ENCODE data around the gene SUSD2. TPM values are rescaled to one million over a fixed set of nuclear protein-coding genes. Genes with fewer than 3 reads are reported as not detected.

Gene SUSD2
- total RNA-seq, 1 experiment from 2014 or later, result 1.1 TPM

DNA sequence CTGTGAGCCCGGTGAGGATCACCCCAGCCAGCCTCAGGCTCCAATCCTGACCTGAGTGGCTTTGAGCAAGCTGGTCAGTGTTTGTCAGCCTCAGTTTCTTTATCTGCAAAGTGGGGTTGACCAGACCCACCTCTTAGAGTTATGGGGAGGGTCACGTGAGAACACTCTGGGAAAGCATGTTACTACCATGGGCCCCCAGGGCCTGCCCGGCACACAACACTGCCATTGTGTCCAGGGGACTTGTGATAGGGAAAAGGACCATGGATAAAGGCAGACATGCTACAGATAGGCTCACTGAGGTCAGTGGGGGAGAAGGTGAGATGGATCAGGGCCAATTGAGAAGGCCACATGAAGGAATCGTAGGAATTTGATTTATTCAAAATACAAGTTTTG, 32.1 kb upstream of the SUSD2 start:
- no peak overlapping the region for H3K4me3 Mint-ChIP-seq
- ChIA-PET CTCF (interaction anchor here (0.9 to 5.5 kb wide), 3 partner anchors 7 to 219 kb away, joined by 3 to 99 read pairs (median 3); no protein-coding TSS in a partner anchor), POLR2A (no interaction called here)
- TF ChIP-seq TCF7 (CRISPR knock-in tag; IDR thresholded peaks at IDR 0.05; ENCODE audit: low read depth), result no peak
- TF ChIP-seq, protein P1, sequence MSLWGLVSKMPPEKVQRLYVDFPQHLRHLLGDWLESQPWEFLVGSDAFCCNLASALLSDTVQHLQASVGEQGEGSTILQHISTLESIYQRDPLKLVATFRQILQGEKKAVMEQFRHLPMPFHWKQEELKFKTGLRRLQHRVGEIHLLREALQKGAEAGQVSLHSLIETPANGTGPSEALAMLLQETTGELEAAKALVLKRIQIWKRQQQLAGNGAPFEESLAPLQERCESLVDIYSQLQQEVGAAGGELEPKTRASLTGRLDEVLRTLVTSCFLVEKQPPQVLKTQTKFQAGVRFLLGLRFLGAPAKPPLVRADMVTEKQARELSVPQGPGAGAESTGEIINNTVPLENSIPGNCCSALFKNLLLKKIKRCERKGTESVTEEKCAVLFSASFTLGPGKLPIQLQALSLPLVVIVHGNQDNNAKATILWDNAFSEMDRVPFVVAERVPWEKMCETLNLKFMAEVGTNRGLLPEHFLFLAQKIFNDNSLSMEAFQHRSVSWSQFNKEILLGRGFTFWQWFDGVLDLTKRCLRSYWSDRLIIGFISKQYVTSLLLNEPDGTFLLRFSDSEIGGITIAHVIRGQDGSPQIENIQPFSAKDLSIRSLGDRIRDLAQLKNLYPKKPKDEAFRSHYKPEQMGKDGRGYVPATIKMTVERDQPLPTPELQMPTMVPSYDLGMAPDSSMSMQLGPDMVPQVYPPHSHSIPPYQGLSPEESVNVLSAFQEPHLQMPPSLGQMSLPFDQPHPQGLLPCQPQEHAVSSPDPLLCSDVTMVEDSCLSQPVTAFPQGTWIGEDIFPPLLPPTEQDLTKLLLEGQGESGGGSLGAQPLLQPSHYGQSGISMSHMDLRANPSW (CRISPR knock-in tag; conservative IDR thresholded peaks at IDR 0.05; ENCODE audit: low read depth), result no peak
- no peak for TF ChIP-seq GABPB1 (CRISPR knock-in tag; IDR thresholded peaks at IDR 0.05)
- no peak for TF ChIP-seq JUN (CRISPR knock-in tag; IDR thresholded peaks at IDR 0.05)
- TF ChIP-seq, protein P2, sequence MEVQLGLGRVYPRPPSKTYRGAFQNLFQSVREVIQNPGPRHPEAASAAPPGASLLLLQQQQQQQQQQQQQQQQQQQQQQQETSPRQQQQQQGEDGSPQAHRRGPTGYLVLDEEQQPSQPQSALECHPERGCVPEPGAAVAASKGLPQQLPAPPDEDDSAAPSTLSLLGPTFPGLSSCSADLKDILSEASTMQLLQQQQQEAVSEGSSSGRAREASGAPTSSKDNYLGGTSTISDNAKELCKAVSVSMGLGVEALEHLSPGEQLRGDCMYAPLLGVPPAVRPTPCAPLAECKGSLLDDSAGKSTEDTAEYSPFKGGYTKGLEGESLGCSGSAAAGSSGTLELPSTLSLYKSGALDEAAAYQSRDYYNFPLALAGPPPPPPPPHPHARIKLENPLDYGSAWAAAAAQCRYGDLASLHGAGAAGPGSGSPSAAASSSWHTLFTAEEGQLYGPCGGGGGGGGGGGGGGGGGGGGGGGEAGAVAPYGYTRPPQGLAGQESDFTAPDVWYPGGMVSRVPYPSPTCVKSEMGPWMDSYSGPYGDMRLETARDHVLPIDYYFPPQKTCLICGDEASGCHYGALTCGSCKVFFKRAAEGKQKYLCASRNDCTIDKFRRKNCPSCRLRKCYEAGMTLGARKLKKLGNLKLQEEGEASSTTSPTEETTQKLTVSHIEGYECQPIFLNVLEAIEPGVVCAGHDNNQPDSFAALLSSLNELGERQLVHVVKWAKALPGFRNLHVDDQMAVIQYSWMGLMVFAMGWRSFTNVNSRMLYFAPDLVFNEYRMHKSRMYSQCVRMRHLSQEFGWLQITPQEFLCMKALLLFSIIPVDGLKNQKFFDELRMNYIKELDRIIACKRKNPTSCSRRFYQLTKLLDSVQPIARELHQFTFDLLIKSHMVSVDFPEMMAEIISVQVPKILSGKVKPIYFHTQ (CRISPR knock-in tag; IDR thresholded peaks at IDR 0.05), result no peak
- TF ChIP-seq, protein P3, sequence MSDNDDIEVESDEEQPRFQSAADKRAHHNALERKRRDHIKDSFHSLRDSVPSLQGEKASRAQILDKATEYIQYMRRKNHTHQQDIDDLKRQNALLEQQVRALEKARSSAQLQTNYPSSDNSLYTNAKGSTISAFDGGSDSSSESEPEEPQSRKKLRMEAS (CRISPR knock-in tag; IDR thresholded peaks at IDR 0.05), result no peak
- no peak for TF ChIP-seq HMGA2 (CRISPR knock-in tag; IDR thresholded peaks at IDR 0.05)
- TF ChIP-seq, protein P4, sequence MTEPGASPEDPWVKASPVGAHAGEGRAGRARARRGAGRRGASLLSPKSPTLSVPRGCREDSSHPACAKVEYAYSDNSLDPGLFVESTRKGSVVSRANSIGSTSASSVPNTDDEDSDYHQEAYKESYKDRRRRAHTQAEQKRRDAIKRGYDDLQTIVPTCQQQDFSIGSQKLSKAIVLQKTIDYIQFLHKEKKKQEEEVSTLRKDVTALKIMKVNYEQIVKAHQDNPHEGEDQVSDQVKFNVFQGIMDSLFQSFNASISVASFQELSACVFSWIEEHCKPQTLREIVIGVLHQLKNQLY (CRISPR knock-in tag; IDR thresholded peaks at IDR 0.05), result no peak
- no peak for TF ChIP-seq RORB (CRISPR knock-in tag; IDR thresholded peaks at IDR 0.05)
- no peak for TF ChIP-seq ZNF532 (CRISPR knock-in tag; IDR thresholded peaks at IDR 0.05; ENCODE audit: borderline replicate concordance)
- TF ChIP-seq SMAD4 (CRISPR knock-in tag; IDR thresholded peaks at IDR 0.05), result no peak
- TF ChIP-seq, protein P5, sequence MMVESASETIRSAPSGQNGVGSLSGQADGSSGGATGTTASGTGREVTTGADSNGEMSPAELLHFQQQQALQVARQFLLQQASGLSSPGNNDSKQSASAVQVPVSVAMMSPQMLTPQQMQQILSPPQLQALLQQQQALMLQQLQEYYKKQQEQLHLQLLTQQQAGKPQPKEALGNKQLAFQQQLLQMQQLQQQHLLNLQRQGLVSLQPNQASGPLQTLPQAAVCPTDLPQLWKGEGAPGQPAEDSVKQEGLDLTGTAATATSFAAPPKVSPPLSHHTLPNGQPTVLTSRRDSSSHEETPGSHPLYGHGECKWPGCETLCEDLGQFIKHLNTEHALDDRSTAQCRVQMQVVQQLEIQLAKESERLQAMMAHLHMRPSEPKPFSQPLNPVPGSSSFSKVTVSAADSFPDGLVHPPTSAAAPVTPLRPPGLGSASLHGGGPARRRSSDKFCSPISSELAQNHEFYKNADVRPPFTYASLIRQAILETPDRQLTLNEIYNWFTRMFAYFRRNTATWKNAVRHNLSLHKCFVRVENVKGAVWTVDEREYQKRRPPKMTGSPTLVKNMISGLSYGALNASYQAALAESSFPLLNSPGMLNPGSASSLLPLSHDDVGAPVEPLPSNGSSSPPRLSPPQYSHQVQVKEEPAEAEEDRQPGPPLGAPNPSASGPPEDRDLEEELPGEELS (CRISPR knock-in tag; IDR thresholded peaks at IDR 0.05), result no peak
- TF ChIP-seq, protein P6, sequence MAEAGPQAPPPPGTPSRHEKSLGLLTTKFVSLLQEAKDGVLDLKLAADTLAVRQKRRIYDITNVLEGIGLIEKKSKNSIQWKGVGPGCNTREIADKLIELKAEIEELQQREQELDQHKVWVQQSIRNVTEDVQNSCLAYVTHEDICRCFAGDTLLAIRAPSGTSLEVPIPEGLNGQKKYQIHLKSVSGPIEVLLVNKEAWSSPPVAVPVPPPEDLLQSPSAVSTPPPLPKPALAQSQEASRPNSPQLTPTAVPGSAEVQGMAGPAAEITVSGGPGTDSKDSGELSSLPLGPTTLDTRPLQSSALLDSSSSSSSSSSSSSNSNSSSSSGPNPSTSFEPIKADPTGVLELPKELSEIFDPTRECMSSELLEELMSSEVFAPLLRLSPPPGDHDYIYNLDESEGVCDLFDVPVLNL (CRISPR knock-in tag; IDR thresholded peaks at IDR 0.05; ENCODE audit: borderline replicate concordance, low read depth), result no peak
- TF ChIP-seq, protein P7, sequence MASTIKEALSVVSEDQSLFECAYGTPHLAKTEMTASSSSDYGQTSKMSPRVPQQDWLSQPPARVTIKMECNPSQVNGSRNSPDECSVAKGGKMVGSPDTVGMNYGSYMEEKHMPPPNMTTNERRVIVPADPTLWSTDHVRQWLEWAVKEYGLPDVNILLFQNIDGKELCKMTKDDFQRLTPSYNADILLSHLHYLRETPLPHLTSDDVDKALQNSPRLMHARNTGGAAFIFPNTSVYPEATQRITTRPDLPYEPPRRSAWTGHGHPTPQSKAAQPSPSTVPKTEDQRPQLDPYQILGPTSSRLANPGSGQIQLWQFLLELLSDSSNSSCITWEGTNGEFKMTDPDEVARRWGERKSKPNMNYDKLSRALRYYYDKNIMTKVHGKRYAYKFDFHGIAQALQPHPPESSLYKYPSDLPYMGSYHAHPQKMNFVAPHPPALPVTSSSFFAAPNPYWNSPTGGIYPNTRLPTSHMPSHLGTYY (CRISPR knock-in tag; IDR thresholded peaks at IDR 0.05), result no peak
- TF ChIP-seq, protein P8, sequence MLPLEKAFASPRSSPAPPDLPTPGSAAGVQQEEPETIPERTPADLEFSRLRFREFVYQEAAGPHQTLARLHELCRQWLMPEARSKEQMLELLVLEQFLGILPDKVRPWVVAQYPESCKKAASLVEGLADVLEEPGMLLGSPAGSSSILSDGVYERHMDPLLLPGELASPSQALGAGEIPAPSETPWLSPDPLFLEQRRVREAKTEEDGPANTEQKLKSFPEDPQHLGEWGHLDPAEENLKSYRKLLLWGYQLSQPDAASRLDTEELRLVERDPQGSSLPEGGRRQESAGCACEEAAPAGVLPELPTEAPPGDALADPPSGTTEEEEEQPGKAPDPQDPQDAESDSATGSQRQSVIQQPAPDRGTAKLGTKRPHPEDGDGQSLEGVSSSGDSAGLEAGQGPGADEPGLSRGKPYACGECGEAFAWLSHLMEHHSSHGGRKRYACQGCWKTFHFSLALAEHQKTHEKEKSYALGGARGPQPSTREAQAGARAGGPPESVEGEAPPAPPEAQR (CRISPR knock-in tag; IDR thresholded peaks at IDR 0.05), result no peak
- TF ChIP-seq, protein P9, sequence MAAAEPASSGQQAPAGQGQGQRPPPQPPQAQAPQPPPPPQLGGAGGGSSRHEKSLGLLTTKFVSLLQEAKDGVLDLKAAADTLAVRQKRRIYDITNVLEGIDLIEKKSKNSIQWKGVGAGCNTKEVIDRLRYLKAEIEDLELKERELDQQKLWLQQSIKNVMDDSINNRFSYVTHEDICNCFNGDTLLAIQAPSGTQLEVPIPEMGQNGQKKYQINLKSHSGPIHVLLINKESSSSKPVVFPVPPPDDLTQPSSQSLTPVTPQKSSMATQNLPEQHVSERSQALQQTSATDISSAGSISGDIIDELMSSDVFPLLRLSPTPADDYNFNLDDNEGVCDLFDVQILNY (CRISPR knock-in tag; IDR thresholded peaks at IDR 0.05), result no peak
- TF ChIP-seq ZNF671 (CRISPR knock-in tag; IDR thresholded peaks at IDR 0.05), result no peak
- H3K9me3 Mint-ChIP-seq, result no peaks in the 10 kb centered on the region
- 0 out of 2 replicates have a peak, but pooled peaks cover 3% of the 10 kb centered on the region for H3K36me3 Mint-ChIP-seq
- peaks cover 27% of the 10 kb centered on the region for H3K4me1 Mint-ChIP-seq
- H3K27ac Mint-ChIP-seq, result no peak overlapping the region
- no peak for DNase-seq (ENCODE audit: low spot score)
- H3K27me3 Mint-ChIP-seq (ENCODE audit: low read depth), result no peaks in the 10 kb centered on the region
- no peak for ATAC-seq

Measured in WTC11 (cell line).